Lower leg skin (tissue), 3 donors: ENCODE measurements around the gene MAB21L1.

ENCODE experiments used
- CTCF ChIP-seq, 3 donors: fragments of 450-650 bp; IDR thresholded peaks; one replicate each; pipeline ENCODE4 v1.5.1; 2016; ENCODE audit warnings: antibody characterized with exemption in 3 of 3, mild to moderate bottlenecking in 3 of 3, moderate library complexity in 2 of 3
- POLR2A ChIP-seq, 2 donors: fragments of 450-650 bp; IDR thresholded peaks; one replicate each; pipeline ENCODE4 v1.6.1; 2016 to 2017; ENCODE audit warnings: antibody characterized with exemption in 2 of 2, mild to moderate bottlenecking in 1 of 2, moderate library complexity in 1 of 2

GRCh38 chr13:35474496-35475211, 1.8 kb downstream of the MAB21L1 start:
- no peak for TF ChIP-seq CTCF (IDR thresholded peaks at IDR 0.05)
- TF ChIP-seq POLR2A (IDR thresholded peaks at IDR 0.05): no peak
